Hepatocyte (in vitro differentiated cells): ENCODE measurements around the gene OR2W3. TPM values are rescaled to one million over a fixed set of nuclear protein-coding genes. Genes with fewer than 3 reads are reported as not detected.

Experiments used
- DNase-seq: peaks from one replicate; pipeline ENCODE4 v3.0.0-alpha.2; 2016; ENCODE audit warnings: low spot score
- H2AFZ ChIP-seq: fragments of 200-600 bp; sonication (generic); 2 replicates; pipeline ENCODE4 v1.6.0; 2016; ENCODE audit warnings: antibody characterized with exemption, mild to moderate bottlenecking
- H3K27ac ChIP-seq: fragments of 200-600 bp; sonication (generic); 2 replicates; pipeline ENCODE4 v1.5.1; 2016; ENCODE audit warnings: mild to moderate bottlenecking
- H3K27me3 ChIP-seq: fragments of 200-600 bp; sonication (generic); 2 replicates; pipeline ENCODE4 v1.6.1; 2016
- H3K36me3 ChIP-seq: fragments of 200-600 bp; sonication (generic); replicated peaks from 2 replicates; pipeline ENCODE4 v1.5.1; 2016; ENCODE audit warnings: low read depth; ENCODE audit not compliant: insufficient read depth
- H3K4me1 ChIP-seq: fragments of 200-600 bp; sonication (generic); 2 replicates; pipeline ENCODE4 v1.5.1; 2016; ENCODE audit warnings: mild to moderate bottlenecking, moderate library complexity; ENCODE audit not compliant: insufficient read depth
- H3K4me2 ChIP-seq: fragments of 200-600 bp; sonication (generic); 2 replicates; pipeline ENCODE4 v1.6.0; 2016
- H3K4me3 ChIP-seq: fragments of 200-600 bp; sonication (generic); 2 replicates; pipeline ENCODE4 v1.5.1; 2016; ENCODE audit warnings: mild to moderate bottlenecking
- H3K79me2 ChIP-seq: fragments of 200-600 bp; sonication (generic); 2 replicates; pipeline ENCODE4 v1.6.0; 2017; ENCODE audit warnings: mild to moderate bottlenecking
- H3K9me2 ChIP-seq: fragments of 200-600 bp; sonication (generic); replicated peaks from 2 replicates; pipeline ENCODE4 v1.6.0; 2017; ENCODE audit warnings: mild to moderate bottlenecking; ENCODE audit not compliant: insufficient read depth
- H3K9me3 ChIP-seq: fragments of 200-600 bp; sonication (generic); 2 replicates; pipeline ENCODE4 v1.5.1; 2016; ENCODE audit warnings: low read depth, mild to moderate bottlenecking
- H4K20me1 ChIP-seq: fragments of 200-600 bp; sonication (generic); 2 replicates; pipeline ENCODE4 v1.6.0; 2016; ENCODE audit warnings: mild to moderate bottlenecking; ENCODE audit not compliant: insufficient read depth, poor library complexity, severe bottlenecking
- EZH2 ChIP-seq: fragments of 200-600 bp; sonication (generic); IDR thresholded peaks from 2 replicates; pipeline ENCODE4 v1.6.1; 2016; ENCODE audit warnings: antibody characterized with exemption, mild to moderate bottlenecking, borderline replicate concordance
- EZH2phosphoT487 ChIP-seq: fragments of 200-600 bp; sonication (generic); IDR thresholded peaks from one replicate; pipeline ENCODE4 v1.6.1; 2018; ENCODE audit warnings: antibody characterized with exemption, mild to moderate bottlenecking, low read depth, moderate library complexity; ENCODE audit not compliant: unreplicated experiment, severe bottlenecking
- WGBS: methylation state at CpG from one replicate; pipeline ENCODE4 v1.1.6; 2016; ENCODE audit warnings: low lambda C conversion rate; ENCODE audit errors: missing lambda C conversion rate; 5-methylcytosine and 5-hydroxymethylcytosine counted together
- polyA plus RNA-seq: library from polyadenylated mRNA; unstranded; fragments of >200 nt; fragmentation: Nextera tagmentation; extraction: Ambion mirVana; gene quantifications from 2 replicates; pipeline ENCODE4 v1.2.1, GENCODE V29; 2016
- total RNA-seq: library from RNA; depleted of rRNA; stranded (reverse); fragments of >200 nt; gene quantifications from 2 replicates; pipeline ENCODE4 v1.2.3, GENCODE V29; 2014
- TF ChIP-seq, protein P1 (sequence below): fragments of 200-600 bp; sonication (generic); IDR thresholded peaks from 2 replicates; pipeline ENCODE4 v1.5.1; 2016; ENCODE audit warnings: antibody characterized with exemption, mild to moderate bottlenecking; ENCODE audit not compliant: poor library complexity

The OR2W3 gene
- total and polyA plus RNA-seq, 2 experiments from 2014 or later, result not detected

DNA sequence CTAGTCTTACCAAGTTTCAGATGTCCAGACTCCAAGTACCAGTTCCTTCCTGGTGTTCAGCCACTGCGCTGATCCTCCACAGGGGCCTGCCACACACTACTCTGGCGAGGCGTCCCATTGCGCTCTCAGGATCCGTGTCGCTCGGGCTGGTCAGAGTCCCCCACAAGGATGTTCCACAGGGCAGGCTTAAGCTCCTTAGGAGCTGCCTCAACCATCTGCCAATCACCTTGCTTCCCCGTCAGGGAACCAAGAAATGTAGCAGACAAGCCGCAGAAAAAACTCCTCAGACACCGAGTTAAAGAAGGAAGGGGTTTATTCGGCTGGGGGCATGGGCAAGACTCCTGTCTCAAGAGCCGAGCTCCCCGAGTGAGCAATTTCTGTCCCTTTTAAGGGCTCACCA is 9.8 kb downstream of the OR2W3 start:
- Histone ChIP-seq H3K4me2 (no peak overlapping the region), H3K9me3 (peaks cover 4% of the 10 kb centered on the region), H3K4me1 (no peaks in the 10 kb centered on the region), H3K27ac (no peak overlapping the region), H3K36me3 (no peaks in the 10 kb centered on the region), H3K4me3 (no peak overlapping the region), H3K79me2 (no peaks in the 10 kb centered on the region), H3K9me2 (no peaks in the 10 kb centered on the region), H2AFZ (no peak overlapping the region), H3K27me3 (no peaks in the 10 kb centered on the region), H4K20me1 (no peaks in the 10 kb centered on the region)
- 82% methylated on average over 13 of the region's 13 CpGs for WGBS
- TF ChIP-seq, protein P1, sequence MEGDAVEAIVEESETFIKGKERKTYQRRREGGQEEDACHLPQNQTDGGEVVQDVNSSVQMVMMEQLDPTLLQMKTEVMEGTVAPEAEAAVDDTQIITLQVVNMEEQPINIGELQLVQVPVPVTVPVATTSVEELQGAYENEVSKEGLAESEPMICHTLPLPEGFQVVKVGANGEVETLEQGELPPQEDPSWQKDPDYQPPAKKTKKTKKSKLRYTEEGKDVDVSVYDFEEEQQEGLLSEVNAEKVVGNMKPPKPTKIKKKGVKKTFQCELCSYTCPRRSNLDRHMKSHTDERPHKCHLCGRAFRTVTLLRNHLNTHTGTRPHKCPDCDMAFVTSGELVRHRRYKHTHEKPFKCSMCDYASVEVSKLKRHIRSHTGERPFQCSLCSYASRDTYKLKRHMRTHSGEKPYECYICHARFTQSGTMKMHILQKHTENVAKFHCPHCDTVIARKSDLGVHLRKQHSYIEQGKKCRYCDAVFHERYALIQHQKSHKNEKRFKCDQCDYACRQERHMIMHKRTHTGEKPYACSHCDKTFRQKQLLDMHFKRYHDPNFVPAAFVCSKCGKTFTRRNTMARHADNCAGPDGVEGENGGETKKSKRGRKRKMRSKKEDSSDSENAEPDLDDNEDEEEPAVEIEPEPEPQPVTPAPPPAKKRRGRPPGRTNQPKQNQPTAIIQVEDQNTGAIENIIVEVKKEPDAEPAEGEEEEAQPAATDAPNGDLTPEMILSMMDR, result no peak
- TF ChIP-seq EZH2, result no peak
- TF ChIP-seq EZH2phosphoT487, result no peak
- no peak for DNase-seq

DNA sequence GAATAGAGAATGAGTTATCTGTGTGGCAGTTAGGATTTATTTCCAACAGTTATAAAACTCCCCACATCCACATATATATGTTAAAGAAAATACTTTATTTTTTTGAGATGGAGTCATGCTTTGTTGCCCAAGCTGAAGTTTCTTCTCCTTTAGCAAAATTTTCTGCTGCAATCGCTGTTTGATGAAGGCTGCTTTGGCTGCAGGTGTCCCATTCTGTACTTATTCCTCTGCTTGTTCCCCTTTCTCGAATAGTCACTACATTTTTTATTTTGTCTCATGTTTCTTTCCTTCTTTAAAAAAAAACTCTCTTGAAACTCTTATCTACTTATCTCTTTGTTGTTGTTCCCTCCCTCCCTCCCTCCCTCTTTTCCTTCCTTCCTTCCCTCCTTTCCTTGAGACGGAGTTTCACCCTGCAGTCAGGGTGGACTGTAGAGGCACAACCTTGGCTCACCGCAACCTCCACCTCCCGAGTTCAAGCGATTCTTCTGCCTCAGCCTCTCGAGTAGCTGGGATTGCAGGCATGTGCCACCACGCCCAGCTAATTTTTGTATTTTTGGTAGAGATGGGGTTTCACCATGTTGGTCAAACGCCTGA is 10.6 kb downstream of the OR2W3 start:
- Histone ChIP-seq H3K9me3 (peaks cover 4% of the 10 kb centered on the region), H3K79me2 (no peaks in the 10 kb centered on the region), H3K4me1 (no peaks in the 10 kb centered on the region), H3K4me2 (no peak overlapping the region), H3K27ac (no peak overlapping the region), H4K20me1 (no peaks in the 10 kb centered on the region), H3K4me3 (no peak overlapping the region), H2AFZ (no peak overlapping the region), H3K9me2 (no peaks in the 10 kb centered on the region), H3K36me3 (no peaks in the 10 kb centered on the region), H3K27me3 (no peaks in the 10 kb centered on the region)
- WGBS, result 73% methylated on average over 9 of the region's 9 CpGs
- no peak for TF ChIP-seq EZH2
- no peak for TF ChIP-seq EZH2phosphoT487
- TF ChIP-seq, protein P1, result no peak
- no peak for DNase-seq

DNA sequence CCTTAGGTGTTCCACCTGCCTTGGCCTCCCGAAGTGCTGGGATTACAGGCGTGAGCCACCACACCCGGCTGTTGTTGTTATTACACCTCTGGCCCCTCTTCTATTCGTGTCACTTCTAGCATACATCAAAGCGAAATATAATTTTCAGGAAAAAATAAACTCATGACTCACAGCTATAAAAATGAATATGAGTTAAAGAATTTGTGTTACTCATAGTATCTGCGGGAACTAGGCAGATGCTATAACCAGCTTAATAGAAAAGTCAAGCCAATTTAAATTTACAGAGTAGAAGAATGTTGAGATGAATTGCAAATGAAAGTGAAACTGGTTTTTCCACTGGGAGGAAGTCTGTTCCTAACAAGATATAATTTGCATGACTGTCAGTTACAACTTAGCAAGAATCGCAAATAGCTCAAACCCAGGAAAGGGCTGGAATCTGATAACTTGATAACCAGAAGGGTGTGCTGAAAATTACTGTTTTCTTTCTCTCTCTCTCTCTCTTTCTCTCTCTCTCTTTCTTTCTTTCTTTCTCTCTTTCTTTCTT is 11.2 kb downstream of the OR2W3 start:
- WGBS, result 68% methylated on average over 7 of the region's 7 CpGs
- H3K4me2 ChIP-seq, result no peak overlapping the region
- peaks cover 4% of the 10 kb centered on the region for H3K9me3 ChIP-seq
- no peaks in the 10 kb centered on the region for H3K36me3 ChIP-seq
- no peaks in the 10 kb centered on the region for H3K27me3 ChIP-seq
- DNase-seq, result no peak
- H3K4me3 ChIP-seq, result no peak overlapping the region
- H3K4me1 ChIP-seq, result no peaks in the 10 kb centered on the region
- H3K79me2 ChIP-seq, result no peaks in the 10 kb centered on the region
- no peaks in the 10 kb centered on the region for H3K9me2 ChIP-seq
- no peaks in the 10 kb centered on the region for H4K20me1 ChIP-seq
- TF ChIP-seq EZH2phosphoT487 (no peak), EZH2 (no peak)
- TF ChIP-seq, protein P1, result no peak
- H2AFZ ChIP-seq, result no peak overlapping the region
- H3K27ac ChIP-seq, result no peak overlapping the region
